Endothelial cell of umbilical vein (primary cell): ENCODE measurements around the gene PAQR7. TPM values are rescaled to one million over a fixed set of nuclear protein-coding genes. Genes with fewer than 3 reads are reported as not detected.

ENCODE experiments used
- BruUV-seq: library from RNA; stranded (reverse); fragments of 400-500 nt; replicated peaks from 2 replicates; lab custom pipeline; 2021; lab: Mats Ljungman, UMichigan
- CTCF ChIA-PET: fragments of 300-600, 350-600 bp; sonication (Branson Sonifier 250); formaldehyde crosslinking; loops from one replicate; lab custom pipeline; 2021; ENCODE audit warnings: antibody characterized with exemption, inconsistent platforms; lab: Charles Lee
- POLR2A ChIA-PET: fragments of 300-600, 350-600 bp; sonication (Branson Sonifier 250); formaldehyde crosslinking; loops from one replicate; lab custom pipeline; 2021; ENCODE audit warnings: antibody characterized with exemption, inconsistent platforms; lab: Charles Lee
- DNase-seq: peaks from one replicate; pipeline ENCODE4 v3.0.0-alpha.2; 2011; ENCODE audit warnings: low read depth, low spot score
- FAIRE-seq: peaks from 2 replicates; lab custom pipeline; 2011; peaks lifted over from hg19 to GRCh38; lab: Jason Lieb, UNC
- H2AFZ ChIP-seq: 2 replicates; pipeline ENCODE4 v1.6.0; 2012; ENCODE audit warnings: low read depth, low read length, control low read depth, inconsistent platforms
- H3K27ac ChIP-seq: 2 replicates; pipeline ENCODE4 v1.5.1; 2011; ENCODE audit warnings: low read depth, mild to moderate bottlenecking, control low read depth, low read length, moderate library complexity; ENCODE audit not compliant: insufficient read depth
- H3K27me3 ChIP-seq, 2 experiments: 2 replicates each; pipeline versions ENCODE4 v1.6.0 to v1.6.1; 2011; ENCODE audit warnings: low read length in 2 of 2, mixed read lengths in 1 of 2; ENCODE audit not compliant: control insufficient read depth in 2 of 2, insufficient read depth in 2 of 2
- H3K36me3 ChIP-seq, 2 experiments: 2 replicates in 1 of 2; 3 replicates in 1 of 2; pipeline ENCODE4 v1.5.1; 2011; ENCODE audit warnings: low read length in 2 of 2, mild to moderate bottlenecking in 1 of 2, moderate library complexity in 1 of 2; ENCODE audit not compliant: control insufficient read depth in 2 of 2, insufficient read depth in 2 of 2; ENCODE audit errors: extremely low read depth in 1 of 2
- H3K4me1 ChIP-seq: 3 replicates; pipeline ENCODE4 v1.5.1; 2011; ENCODE audit warnings: mild to moderate bottlenecking, low read length; ENCODE audit not compliant: control insufficient read depth, insufficient read depth; ENCODE audit errors: extremely low read depth
- H3K4me2 ChIP-seq: 2 replicates; pipeline ENCODE4 v1.6.1; 2011; ENCODE audit warnings: low read length, control low read depth, mixed read lengths; ENCODE audit not compliant: insufficient read depth
- H3K4me3 ChIP-seq, 3 experiments: fragments of 200-600 bp in 1 of 3; sonication (generic), shearing (Covaris generic) in 1 of 3; replicated peaks in 1 of 3; 2 replicates each; pipeline ENCODE4 v1.5.1; 2011 to 2016; ENCODE audit warnings: control low read depth in 3 of 3, low read length in 3 of 3, mild to moderate bottlenecking in 2 of 3, inconsistent platforms in 1 of 3, low read depth in 1 of 3, moderate library complexity in 1 of 3; ENCODE audit not compliant: insufficient read depth in 1 of 3
- H3K79me2 ChIP-seq: 2 replicates; pipeline ENCODE4 v1.6.0; 2012; ENCODE audit warnings: low read length, inconsistent platforms; ENCODE audit not compliant: control insufficient read depth, insufficient read depth
- H3K9ac ChIP-seq: replicated peaks from 2 replicates; pipeline ENCODE3; 2011; ENCODE audit warnings: low read length, control low read depth; ENCODE audit not compliant: insufficient read depth; ENCODE audit errors: extremely low read depth
- H3K9me1 ChIP-seq: replicated peaks from 3 replicates; pipeline ENCODE4 v1.6.0; 2011; ENCODE audit warnings: mild to moderate bottlenecking, low read length; ENCODE audit not compliant: control insufficient read depth, insufficient read depth; ENCODE audit errors: extremely low read depth
- H3K9me3 ChIP-seq: replicated peaks from 2 replicates; pipeline ENCODE4 v1.5.1; 2012; ENCODE audit warnings: low read length, inconsistent platforms; ENCODE audit not compliant: control insufficient read depth, insufficient read depth
- H4K20me1 ChIP-seq: replicated peaks from 2 replicates; pipeline ENCODE3; 2011; ENCODE audit warnings: mild to moderate bottlenecking, low read length; ENCODE audit not compliant: control insufficient read depth, insufficient read depth; ENCODE audit errors: extremely low read depth
- CTCF ChIP-seq, 2 donors: IDR thresholded peaks; 1 replicate in 1 of 2; 2 replicates in 1 of 2; pipeline ENCODE4 v1.5.1; 2011; ENCODE audit warnings: low read length in 2 of 2, mild to moderate bottlenecking in 2 of 2, moderate library complexity in 2 of 2, control low read depth in 1 of 2, inconsistent platforms in 1 of 2, low read depth in 1 of 2; ENCODE audit not compliant: insufficient read depth in 1 of 2; ENCODE audit errors: extremely low read depth in 1 of 2
- EZH2 ChIP-seq: IDR thresholded peaks from 2 replicates; pipeline ENCODE4 v1.6.1; 2012; ENCODE audit warnings: borderline replicate concordance, low read depth, mild to moderate bottlenecking, moderate library complexity, low read length, inconsistent platforms; ENCODE audit not compliant: severe bottlenecking
- FOS ChIP-seq: IDR thresholded peaks from 2 replicates; pipeline ENCODE4 v1.6.1; 2011; ENCODE audit warnings: mild to moderate bottlenecking, low read length, moderate library complexity, borderline replicate concordance; ENCODE audit not compliant: insufficient read depth
- GATA2 ChIP-seq: IDR thresholded peaks from 2 replicates; pipeline ENCODE4 v1.7.0; 2011; ENCODE audit warnings: low read depth, mild to moderate bottlenecking, moderate library complexity, mixed read lengths, low read length; ENCODE audit not compliant: insufficient read length, insufficient read depth
- JUN ChIP-seq: IDR thresholded peaks from 2 replicates; pipeline ENCODE4 v1.6.1; 2011; ENCODE audit warnings: borderline replicate concordance, low read depth; ENCODE audit not compliant: insufficient read length, insufficient read depth
- MAX ChIP-seq: IDR thresholded peaks from 2 replicates; pipeline ENCODE4 v1.6.1; 2011; ENCODE audit not compliant: insufficient read depth, insufficient read length
- MYC ChIP-seq: IDR thresholded peaks from one replicate; pipeline ENCODE4 v1.6.1; 2011; ENCODE audit warnings: mild to moderate bottlenecking, low read depth, low read length
- POLR2A ChIP-seq: IDR thresholded peaks from 2 replicates; pipeline ENCODE4 v1.6.1; 2012; ENCODE audit warnings: low read depth, mild to moderate bottlenecking, control low read depth, low read length
- POLR2AphosphoS5 ChIP-seq: IDR thresholded peaks from 2 replicates; pipeline ENCODE4 v1.6.1; 2012; ENCODE audit warnings: low read depth, mild to moderate bottlenecking, control low read depth, low read length, moderate library complexity; ENCODE audit not compliant: insufficient read depth
- dilution Hi-C: fragments of 300-500 bp; cut with MboI; formaldehyde crosslinking; loops from one replicate; pipeline ENCODE4 v1.15.0; 2019; ENCODE audit warnings: low sequenced_read_pairs; ENCODE audit not compliant: extremely low pct_ligation_motif_present
- intact Hi-C: fragments of 100-400 bp; cut with micrococcal nuclease; formaldehyde crosslinking; loops from one replicate; pipeline ENCODE4 v1.10.0; 2022
- polyA plus RNA-seq, 4 experiments: library from polyadenylated mRNA; depleted of rRNA in 3 of 4; stranded (reverse) in 3 of 4; unstranded in 1 of 4; fragments of >200 nt; gene quantifications; 2 replicates each; pipeline versions ENCODE4 v1.2.1 to v1.2.3, GENCODE V29; 2011 to 2012; ENCODE audit warnings: missing spikeins in 1 of 4
- total RNA-seq: library from RNA; stranded (reverse); gene quantifications from 2 replicates; pipeline ENCODE4 v1.2.3, GENCODE V29; 2021

The PAQR7 gene
- total and polyA plus RNA-seq, 2 donors (not counting 3 experiments of a cell fraction or from before 2014, with no cell fraction given), result 8.4 to 10.8 TPM

- Histone ChIP-seq H3K9me1 (no peaks in the 10 kb centered on the region), H3K4me2 (no peak overlapping the region), H2AFZ (no peak overlapping the region), H3K9me3 (no peaks in the 10 kb centered on the region), H3K27me3 (no peaks in the 10 kb centered on the region), H3K9ac (no peak overlapping the region), H3K36me3 (peaks cover 0 to 7% of the 10 kb centered on the region in 2 experiments), H4K20me1 (no peaks in the 10 kb centered on the region), H3K27ac (no peak overlapping the region), H3K4me1 (peaks cover 14% of the 10 kb centered on the region), H3K79me2 (no peaks in the 10 kb centered on the region), H3K4me3 (no peak overlapping the region)
- POLR2A ChIA-PET, result no interaction called here
- intact Hi-C loops, result no loop called here
- dilution Hi-C loops, result no loop called here
- no peak for TF ChIP-seq FOS
- no peak for TF ChIP-seq MYC
- DNase-seq (no peak), FAIRE-seq (no peak)
- CTCF ChIA-PET, result interaction anchor here (0.9 kb wide), 1 partner anchor 31 kb away, joined by 3 read pairs; no protein-coding TSS in a partner anchor
- no TSS peak for BruUV-seq
These were observed 11.1 kb downstream of the PAQR7 start for GRCh38 chr1:25864434-25864833.

- H3K4me1 ChIP-seq, result peaks cover 17% of the 10 kb centered on the region
- dilution Hi-C loops, result no loop called here
- H3K9ac ChIP-seq, result no peak overlapping the region
- BruUV-seq, result no TSS peak
- no peak overlapping the region for H3K4me2 ChIP-seq
- H3K27me3 ChIP-seq, result no peaks in the 10 kb centered on the region
- POLR2A ChIA-PET, result no interaction called here
- no peaks in the 10 kb centered on the region for H3K9me1 ChIP-seq
- H3K36me3 ChIP-seq, result peaks cover 0 to 7% of the 10 kb centered on the region in 2 experiments
- DNase-seq, result no peak
- H2AFZ ChIP-seq, result no peak overlapping the region
- FAIRE-seq, result no peak
- H3K27ac ChIP-seq, result no peak overlapping the region
- H3K79me2 ChIP-seq, result peaks cover 4% of the 10 kb centered on the region
- no peaks in the 10 kb centered on the region for H3K9me3 ChIP-seq
- CTCF ChIA-PET, result no interaction called here
- no peak overlapping the region for H3K4me3 ChIP-seq
- intact Hi-C loops, result no loop called here
- H4K20me1 ChIP-seq, result no peaks in the 10 kb centered on the region
- TF ChIP-seq POLR2AphosphoS5 (no peak), JUN (no peak), FOS (no peak), POLR2A (no peak), MYC (no peak), GATA2 (no peak), MAX (no peak), CTCF (IDR thresholded peaks at IDR 0.05; ENCODE audit: extremely low read depth in 1 of 2, insufficient read depth in 1 of 2, low read depth in 1 of 2, low read length in 2 of 2) (no peak), EZH2 (no peak)
These were observed 11.8 kb downstream of the PAQR7 start for GRCh38 chr1:25863486-25864262.
